Measurements from ENCODE around the gene PLPP7. TPM values are rescaled to one million over a fixed set of nuclear protein-coding genes. Genes with fewer than 3 reads are reported as not detected.

The PLPP7 gene
- total RNA-seq, 4 donors from 2014 or later: 14.4 to 24.6 (median 21.5) TPM

GRCh38 chr9:131296906-131297500 is 7.5 kb downstream of the PLPP7 start:
- H3K27ac ChIP-seq: no peak overlapping the region
- 81 to 89% methylated on average over 8 of the region's 8 CpGs for WGBS, 2 donors
- no peak for DNase-seq (ENCODE audit: low spot score in 2 of 2)
- H3K4me3 ChIP-seq: no peak overlapping the region
- no peaks in the 10 kb centered on the region for H3K27me3 ChIP-seq
- peaks cover 0 to 6% (median 0%) of the 10 kb centered on the region in 3 donors for H3K36me3 ChIP-seq
- H3K9me3 ChIP-seq: no peaks in the 10 kb centered on the region
- TF ChIP-seq EP300 (IDR thresholded peaks at IDR 0.05) (no peak), POLR2A (IDR thresholded peaks at IDR 0.05) (no peak), CTCF (IDR thresholded peaks at IDR 0.05) (no peak)
- no peaks in the 10 kb centered on the region for H3K4me1 ChIP-seq

- no peak overlapping the region for H3K27ac ChIP-seq
- H3K4me1 ChIP-seq: no peaks in the 10 kb centered on the region
- peaks cover 0 to 6% (median 0%) of the 10 kb centered on the region in 3 donors for H3K36me3 ChIP-seq
- H3K9me3 ChIP-seq: no peaks in the 10 kb centered on the region
- no peak for TF ChIP-seq EP300 (IDR thresholded peaks at IDR 0.05)
- TF ChIP-seq POLR2A (IDR thresholded peaks at IDR 0.05): no peak
- no peak for TF ChIP-seq CTCF (IDR thresholded peaks at IDR 0.05)
- H3K4me3 ChIP-seq: no peak overlapping the region
- DNase-seq (ENCODE audit: low spot score in 2 of 2): no peak
- no peaks in the 10 kb centered on the region for H3K27me3 ChIP-seq
- 52 to 55% methylated on average over 11 of the region's 11 CpGs for WGBS, 2 donors
Observed at GRCh38 chr9:131297903-131298302, 8.4 kb downstream of the PLPP7 start.

- Histone ChIP-seq H3K27me3 (no peaks in the 10 kb centered on the region), H3K4me1 (no peaks in the 10 kb centered on the region), H3K36me3 (peaks cover 0 to 6% (median 0%) of the 10 kb centered on the region in 3 donors), H3K4me3 (no peak overlapping the region), H3K27ac (no peak overlapping the region), H3K9me3 (no peaks in the 10 kb centered on the region)
- DNase-seq (ENCODE audit: low spot score in 2 of 2): no peak
- TF ChIP-seq POLR2A (IDR thresholded peaks at IDR 0.05): no peak
- no peak for TF ChIP-seq EP300 (IDR thresholded peaks at IDR 0.05)
- WGBS, 2 donors: 51 to 79% methylated on average over 5 of the region's 5 CpGs
Observed at GRCh38 chr9:131298341-131298740, 8.8 kb downstream of the PLPP7 start.

- 91% methylated on average over 11 to 12 of the region's 12 CpGs for WGBS, 2 donors
- DNase-seq (ENCODE audit: low spot score in 2 of 2): no peak
- Histone ChIP-seq H3K4me1 (no peaks in the 10 kb centered on the region), H3K27me3 (no peaks in the 10 kb centered on the region), H3K4me3 (no peak overlapping the region), H3K9me3 (no peaks in the 10 kb centered on the region), H3K36me3 (peaks cover 0 to 3% (median 0%) of the 10 kb centered on the region in 3 donors), H3K27ac (no peak overlapping the region)
- TF ChIP-seq POLR2A (IDR thresholded peaks at IDR 0.05) (no peak), CTCF (IDR thresholded peaks at IDR 0.05) (no peak), EP300 (IDR thresholded peaks at IDR 0.05) (no peak)
Observed at GRCh38 chr9:131298816-131299215, 9.3 kb downstream of the PLPP7 start.

- Histone ChIP-seq H3K36me3 (no peaks in the 10 kb centered on the region), H3K27me3 (no peaks in the 10 kb centered on the region), H3K9me3 (no peaks in the 10 kb centered on the region), H3K4me3 (no peak overlapping the region), H3K27ac (no peak overlapping the region), H3K4me1 (no peaks in the 10 kb centered on the region)
- no peak for TF ChIP-seq POLR2A (IDR thresholded peaks at IDR 0.05)
- TF ChIP-seq EP300 (IDR thresholded peaks at IDR 0.05): no peak
- TF ChIP-seq CTCF (IDR thresholded peaks at IDR 0.05): no peak
- WGBS, 2 donors: 68 to 71% methylated on average over 21 of the region's 22 CpGs
- no peak for DNase-seq (ENCODE audit: low spot score in 2 of 2)
Observed at GRCh38 chr9:131299346-131299960, 9.9 kb downstream of the PLPP7 start.
